Activated CD4-positive, alpha-beta T cell treated with anti-CD3 and anti-CD28 coated beads for 4 hours (primary cell): ENCODE measurements around the gene ZSWIM9.

Experiments
- DNase-seq, 2 donors: peaks; one replicate each; pipeline ENCODE4 v3.0.0-alpha.2; 2020

ZSWIM9 gene

DNA sequence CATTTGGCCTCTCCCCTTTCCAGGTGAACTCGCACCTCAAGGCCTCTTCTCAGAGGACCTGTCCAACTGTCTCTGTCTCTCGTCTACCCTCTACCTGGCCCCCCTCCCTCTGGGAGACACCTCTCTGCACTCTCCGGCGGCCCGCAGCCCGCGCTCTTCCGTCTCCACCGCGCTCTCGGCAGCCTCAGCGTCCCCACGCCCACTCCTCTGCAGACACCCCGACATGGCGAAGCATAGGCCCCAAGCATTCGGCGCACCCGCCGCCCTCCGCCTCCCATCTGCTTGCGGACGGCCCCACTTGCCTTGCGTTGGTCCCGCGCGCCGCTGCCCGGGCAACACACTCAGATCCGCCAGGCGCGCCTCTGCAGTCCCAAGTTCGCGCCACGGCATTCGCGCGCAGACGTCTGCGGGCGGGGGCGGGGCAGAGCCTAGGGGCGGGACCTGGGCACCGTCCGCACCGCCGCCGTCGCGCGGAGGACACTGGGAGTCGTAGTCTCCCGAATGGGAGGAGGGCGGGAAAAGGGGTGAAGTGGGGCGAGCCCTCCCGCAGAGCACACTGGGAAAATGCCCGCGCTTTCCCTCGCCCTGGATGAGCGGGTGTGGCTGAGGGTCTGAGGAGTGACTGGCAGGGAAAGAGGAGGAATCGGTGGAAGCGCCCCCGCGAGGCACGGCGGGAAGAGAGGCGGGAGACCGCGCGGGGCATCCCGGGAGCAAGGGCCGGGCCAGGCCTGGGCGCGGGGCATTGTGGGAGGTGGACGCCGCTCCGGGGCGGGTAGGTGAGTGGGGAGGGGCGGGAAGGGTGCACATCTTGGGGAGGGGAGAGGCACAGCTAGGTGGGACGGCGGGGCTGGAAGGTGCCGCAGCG lies at the start of gene ZSWIM9, which contains the start of gene LIG1:
Gene ZSWIM9 (plus strand): TSS at position 742 of the 865 bp plus-strand sequence. CDS start 1,123 bp downstream, outside the sequence.
Gene LIG1 (minus strand): TSS at position 406 of the 865 bp plus-strand sequence. CDS start 4,778 bp downstream, outside the sequence.
- peak; percentile 88 to 91 for DNase-seq

- no peak for DNase-seq
These were observed 49.4 kb upstream of the ZSWIM9 start for GRCh38 chr19:48121066-48121465.

- DNase-seq = no peak
These were observed 48.5 kb upstream of the ZSWIM9 start for GRCh38 chr19:48121909-48122371.

DNA sequence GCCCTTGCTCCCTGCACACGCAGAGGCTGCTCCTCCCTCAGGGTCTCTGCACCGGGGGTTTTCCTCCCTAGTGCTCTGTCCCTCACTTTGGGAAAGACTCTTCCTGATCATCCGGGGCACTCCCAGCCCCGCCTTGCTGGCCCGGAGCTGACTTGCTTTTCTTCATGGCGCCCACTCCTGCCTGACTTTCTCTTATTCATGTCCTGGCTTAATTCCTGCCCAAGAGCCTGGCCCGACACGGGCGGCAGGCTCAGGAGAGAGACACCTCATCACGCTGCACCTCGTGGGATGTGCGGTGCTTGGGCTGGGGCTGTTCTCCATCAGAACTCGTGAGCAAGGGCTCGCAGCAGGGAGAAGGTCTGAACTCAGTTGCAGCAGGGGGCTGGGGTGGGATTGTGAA lies 48.1 kb upstream of the ZSWIM9 start:
- no peak for DNase-seq

DNA sequence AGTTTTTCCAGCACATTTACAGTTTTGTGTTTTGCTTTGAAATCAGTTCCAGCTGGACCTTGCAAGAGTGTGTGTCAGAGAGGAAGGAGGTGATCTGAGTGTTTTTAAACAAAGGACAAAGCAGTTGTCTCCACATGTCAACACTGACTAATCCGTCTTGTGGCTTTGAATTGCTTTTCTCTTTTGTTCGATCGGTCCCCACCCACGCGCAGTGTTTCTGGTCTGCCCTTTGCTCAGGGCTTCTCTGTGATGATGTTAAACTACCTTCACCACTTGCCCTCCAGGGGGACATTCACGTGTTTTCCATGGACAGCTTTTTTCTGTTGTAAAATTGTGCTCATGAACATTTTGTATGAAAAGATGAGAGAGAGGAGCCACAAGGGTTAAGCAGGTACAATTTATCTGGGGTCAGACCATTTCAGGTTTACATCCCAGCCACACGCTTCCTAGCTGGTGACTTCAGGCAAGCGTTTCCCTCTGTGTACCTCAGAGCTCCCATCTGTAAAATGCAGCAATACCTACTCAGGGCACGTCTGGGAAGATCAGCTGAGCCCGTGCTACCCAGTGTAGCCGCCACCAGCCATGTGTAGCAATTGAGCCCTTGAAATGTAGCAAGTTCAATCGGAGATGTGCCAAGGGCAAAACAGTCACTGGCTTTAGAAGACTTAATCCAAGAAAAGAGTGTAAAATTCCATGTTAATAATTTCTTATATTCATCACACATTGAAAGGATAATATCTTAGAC lies 46.4 kb upstream of the ZSWIM9 start:
- no peak for DNase-seq

GRCh38 chr19:48127561-48127960 lies 42.9 kb upstream of the ZSWIM9 start:
- DNase-seq = no peak

- no peak for DNase-seq
These were observed 37.4 kb upstream of the ZSWIM9 start for GRCh38 chr19:48133094-48133493.

GRCh38 chr19:48135411-48135810 lies 35.1 kb upstream of the ZSWIM9 start:
- no peak for DNase-seq

GRCh38 chr19:48136547-48136946 lies 33.9 kb upstream of the ZSWIM9 start:
- DNase-seq = no peak

DNA sequence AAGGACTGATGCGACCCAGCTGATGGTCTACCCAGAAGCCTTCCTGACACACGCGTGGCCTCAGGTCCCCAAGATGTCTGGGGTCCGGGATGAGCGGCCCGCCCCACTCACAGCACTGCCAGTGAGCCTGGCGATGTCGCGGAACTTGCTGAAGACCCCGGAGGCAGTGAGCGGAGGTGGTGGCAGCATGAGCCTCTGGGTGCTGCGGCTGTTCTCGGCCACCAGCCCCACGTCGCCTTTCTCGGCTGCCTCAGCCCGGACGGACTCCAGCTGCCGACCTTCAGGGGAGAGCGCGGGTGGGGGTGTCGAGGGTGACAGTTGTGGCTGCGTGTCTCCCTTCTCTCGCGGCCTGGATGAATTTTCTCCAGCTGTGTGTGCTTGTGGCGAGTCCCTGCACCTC lies 33.1 kb upstream of the ZSWIM9 start:
- DNase-seq = no peak

DNA sequence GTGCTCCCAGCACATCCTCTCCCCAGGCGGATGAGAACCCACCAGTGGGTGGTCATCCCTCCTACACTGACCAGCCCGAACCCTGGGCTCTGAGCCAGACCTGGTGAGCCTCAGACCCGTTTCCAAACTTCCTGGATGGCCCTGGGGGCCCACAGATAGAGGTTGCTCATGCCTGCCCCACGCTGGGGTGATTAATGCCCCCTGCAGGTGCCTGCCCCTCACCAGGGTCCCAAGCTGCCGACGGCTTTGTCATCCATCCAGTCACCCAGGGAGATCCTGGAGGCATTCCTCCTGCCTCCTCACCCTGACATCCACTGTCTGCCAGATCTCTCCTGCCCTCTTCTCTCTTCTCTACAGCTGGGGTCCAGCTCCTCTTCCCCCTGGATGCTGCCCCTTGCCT lies 31.4 kb upstream of the ZSWIM9 start:
- DNase-seq = no peak

GRCh38 chr19:48147597-48148175 lies 22.8 kb upstream of the ZSWIM9 start:
- DNase-seq = no peak

DNA sequence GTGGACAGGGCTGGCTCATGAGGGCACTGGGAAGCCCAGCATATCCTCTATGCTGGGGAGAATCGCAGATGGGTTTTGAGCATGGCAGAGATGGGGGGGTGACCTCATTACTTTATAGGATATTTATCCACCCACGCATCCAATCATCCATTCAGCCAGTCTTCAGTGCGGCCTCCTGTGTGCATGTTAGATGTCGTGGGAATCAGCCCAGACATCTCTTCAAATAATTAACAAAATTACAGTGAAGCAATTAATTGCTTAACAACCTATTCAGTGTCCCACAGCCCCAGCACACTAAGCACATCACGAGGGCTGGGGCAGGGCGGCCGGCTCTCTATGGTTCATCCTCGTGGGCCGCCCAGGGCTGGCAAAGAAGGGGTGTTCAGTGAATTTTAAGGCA lies 21.9 kb upstream of the ZSWIM9 start:
- DNase-seq = no peak

DNA sequence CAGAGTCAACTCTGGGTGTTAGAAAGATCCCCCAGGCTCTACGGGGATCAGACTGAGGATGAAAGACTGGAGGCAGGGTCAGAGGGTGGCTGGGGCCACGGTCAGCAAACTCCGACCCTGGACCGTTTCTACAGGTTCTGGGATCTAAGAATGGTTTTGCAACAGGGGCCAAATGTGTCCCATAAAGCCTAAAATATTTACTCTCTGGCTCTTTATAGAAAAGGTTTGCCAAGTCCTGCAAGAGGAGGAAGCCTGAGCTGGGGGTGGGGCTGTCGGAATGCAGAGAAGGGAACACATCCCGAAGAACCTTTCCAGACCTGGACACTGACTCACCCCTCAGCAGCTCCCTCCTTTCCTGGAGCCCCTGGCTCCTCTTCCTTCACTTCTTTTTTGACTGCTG lies 21.1 kb upstream of the ZSWIM9 start:
- DNase-seq = no peak

GRCh38 chr19:48152551-48152950 lies 17.9 kb upstream of the ZSWIM9 start:
- DNase-seq = peak; percentile 53 to 74

DNA sequence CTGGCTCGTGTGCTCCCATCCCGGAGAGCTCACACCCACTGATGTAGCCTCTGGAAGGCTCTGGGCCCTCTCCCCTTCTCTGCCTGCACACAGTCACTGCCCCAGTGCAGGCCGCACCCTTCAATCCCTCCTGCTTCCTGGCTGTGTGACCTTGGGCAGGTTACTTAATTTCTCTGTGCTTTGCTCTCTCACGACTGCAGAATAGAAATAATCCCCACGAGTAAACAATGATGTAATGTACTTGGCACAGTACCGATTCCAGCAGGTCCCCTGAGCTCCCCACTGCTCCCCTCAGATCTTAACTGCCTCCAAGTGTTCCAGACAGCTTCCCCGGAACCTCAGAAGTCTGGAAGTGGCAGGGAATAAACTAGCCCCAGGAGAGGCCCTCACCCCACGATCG lies 16.5 kb upstream of the ZSWIM9 start:
- DNase-seq = no peak

DNA sequence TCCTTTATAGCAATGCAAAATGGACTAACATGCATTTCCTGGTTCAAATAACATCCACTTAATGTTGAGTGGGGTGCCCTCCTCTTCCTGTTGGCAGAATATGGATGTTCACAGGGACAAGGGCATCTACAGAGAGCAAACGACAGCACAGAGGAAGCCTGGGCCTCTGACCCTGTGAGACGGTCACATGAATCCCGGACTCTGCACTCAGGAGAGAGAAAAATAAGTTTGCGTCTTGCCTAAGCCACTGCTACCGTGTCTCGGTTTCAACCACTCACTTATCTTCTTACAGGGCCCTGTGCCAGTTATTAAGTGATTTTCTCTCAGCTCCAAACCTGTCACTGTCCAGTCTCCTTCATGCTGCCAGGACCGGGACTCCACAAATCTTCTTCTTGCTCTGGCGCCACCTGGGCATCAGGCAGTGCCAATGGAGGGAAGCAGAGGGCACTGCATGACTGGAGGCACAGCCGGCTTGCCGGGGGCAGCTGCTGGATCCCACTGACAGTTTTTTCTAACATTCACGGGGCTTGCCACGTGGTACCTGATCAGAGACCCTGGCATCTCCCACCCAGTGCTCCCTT lies 12.2 kb upstream of the ZSWIM9 start:
- no peak for DNase-seq

DNA sequence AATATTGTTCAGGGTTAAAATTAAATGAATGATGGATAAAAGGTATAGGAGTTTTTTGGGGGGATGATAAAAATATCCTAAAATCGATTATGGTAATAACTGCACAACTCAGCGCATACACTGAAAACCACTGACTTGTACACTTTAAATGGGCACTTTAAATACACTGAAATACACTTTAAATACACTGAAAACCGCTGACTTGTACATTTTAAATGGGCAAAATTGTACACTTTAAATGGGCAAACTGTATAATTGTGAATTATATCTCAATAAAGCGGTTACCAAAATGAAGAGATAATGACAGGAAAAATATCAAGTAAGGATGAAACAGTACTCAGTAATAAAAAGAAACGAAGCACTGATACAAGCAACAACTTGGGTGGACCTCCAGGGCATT lies 1.8 kb upstream of the ZSWIM9 start:
- no peak for DNase-seq

DNA sequence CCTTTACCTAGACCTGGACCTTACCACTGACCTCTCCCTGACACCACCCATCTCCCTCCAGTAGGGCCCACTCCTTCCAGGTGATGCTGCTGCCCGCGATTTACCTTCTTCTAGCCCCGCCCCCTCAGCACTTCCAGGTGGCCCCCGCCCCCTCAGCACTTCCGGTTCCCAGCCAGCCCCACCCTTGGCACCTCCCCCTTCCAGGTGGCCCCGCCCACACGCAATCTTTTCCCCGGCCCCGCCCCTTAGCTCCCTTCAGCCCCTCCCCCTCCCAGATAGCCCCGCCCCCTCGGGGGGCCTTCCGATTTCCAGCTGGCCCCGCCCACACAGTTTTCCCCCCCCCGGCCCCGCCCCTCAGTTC lies 922 bp upstream of the ZSWIM9 start:
- DNase-seq = peak; percentile 94

GRCh38 chr19:48170817-48171347 lies 402 bp downstream of the ZSWIM9 start:
- DNase-seq = peak in 1 of 2 donors; percentile 9

DNA sequence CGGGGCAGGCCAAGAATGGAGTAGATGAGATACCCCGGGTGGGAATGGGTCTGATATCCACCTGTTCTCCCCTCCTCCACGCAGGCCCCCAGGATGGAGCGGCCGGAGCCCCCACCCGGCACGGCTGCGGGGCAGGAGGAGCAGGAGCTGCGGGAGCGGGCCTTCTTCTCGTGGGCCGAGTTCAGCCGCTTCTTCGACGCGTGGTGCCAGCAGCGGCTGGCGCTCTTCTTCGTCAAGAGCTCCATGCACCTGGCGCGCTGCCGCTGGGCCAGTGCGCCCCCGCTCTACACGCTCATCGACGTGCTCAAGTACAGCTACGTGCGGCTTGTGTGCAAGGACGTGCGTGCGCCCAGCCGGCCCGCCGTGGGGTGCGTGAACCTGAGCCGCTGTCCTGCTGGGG lies 1.2 kb downstream of the ZSWIM9 start:
- no peak for DNase-seq

DNA sequence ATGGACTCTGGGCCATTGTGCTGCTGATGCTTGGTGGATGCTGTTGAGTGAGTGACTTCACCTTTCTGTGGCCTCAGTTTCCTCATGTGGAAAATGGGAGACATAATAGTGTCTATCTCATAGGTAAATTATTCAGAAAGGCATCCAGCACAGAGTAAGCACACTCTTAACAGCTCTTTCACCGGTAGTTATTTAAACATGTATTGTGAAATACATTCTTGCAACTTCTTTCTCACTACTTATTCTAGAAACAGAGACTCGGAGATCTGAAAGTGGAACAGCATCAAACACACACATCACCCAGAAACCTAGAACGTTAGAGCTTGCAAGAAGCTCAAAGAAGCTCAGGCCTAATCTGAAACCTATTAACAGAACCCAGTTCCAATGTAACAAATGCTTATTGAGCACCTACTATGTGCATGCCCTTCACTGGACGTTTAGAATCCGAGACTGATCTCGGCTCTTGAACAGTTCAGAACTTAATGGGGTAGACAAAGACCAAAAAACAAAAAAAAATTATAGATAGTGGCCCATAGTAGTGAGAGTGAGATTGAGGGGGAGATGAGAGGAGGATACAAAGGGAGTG lies 4.1 kb downstream of the ZSWIM9 start:
- DNase-seq = no peak

DNA sequence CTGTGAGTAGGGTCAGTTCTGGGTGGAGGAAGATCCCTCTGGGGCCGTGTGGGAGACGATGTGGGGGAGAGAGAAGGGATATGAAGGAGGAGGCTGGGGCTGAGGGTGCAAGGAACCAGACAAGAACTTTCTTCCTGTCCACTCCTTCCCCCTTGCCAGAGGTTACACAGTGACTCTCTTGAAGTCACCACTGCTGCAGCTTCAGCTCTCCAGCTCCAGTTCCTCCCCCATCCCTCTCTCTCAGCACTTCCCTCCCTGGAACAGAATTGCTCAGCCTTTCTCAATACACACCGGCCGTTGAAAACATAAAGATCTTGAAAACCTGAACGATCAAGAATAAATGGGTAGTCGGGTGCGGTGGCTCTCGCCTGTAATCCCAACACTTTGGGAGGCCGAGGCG lies 5.1 kb downstream of the ZSWIM9 start:
- DNase-seq = no peak
